ENCODE data around the gene MSRB1.

MSRB1 gene

GRCh38 chr16:1915732-1916639, 27.0 kb downstream of the MSRB1 start:
- no peak for TF ChIP-seq CTCF (conservative IDR thresholded peaks at IDR 0.05; ENCODE audit: low read depth, low read length)
- no peak overlapping the region for H3K4me3 ChIP-seq (ENCODE audit: low read length)
- no peak for DNase-seq (ENCODE audit: low read depth)

GRCh38 chr16:1914988-1915387, 28.0 kb downstream of the MSRB1 start:
- no peak for TF ChIP-seq CTCF (conservative IDR thresholded peaks at IDR 0.05; ENCODE audit: low read depth, low read length)
- no peak for DNase-seq (ENCODE audit: low read depth)
- no peak overlapping the region for H3K4me3 ChIP-seq (ENCODE audit: low read length)

- no peak for DNase-seq (ENCODE audit: low read depth)
- H3K4me3 ChIP-seq (ENCODE audit: low read length): no peak overlapping the region
- TF ChIP-seq CTCF (conservative IDR thresholded peaks at IDR 0.05; ENCODE audit: low read depth, low read length): no peak
Measured at GRCh38 chr16:1914084-1914608, 28.9 kb downstream of the MSRB1 start.

- DNase-seq (ENCODE audit: low read depth): no peak
- TF ChIP-seq CTCF (conservative IDR thresholded peaks at IDR 0.05; ENCODE audit: low read depth, low read length): no peak
- no peak overlapping the region for H3K4me3 ChIP-seq (ENCODE audit: low read length)
Measured at GRCh38 chr16:1913327-1914083, 29.5 kb downstream of the MSRB1 start.

GRCh38 chr16:1912215-1912543, 30.8 kb downstream of the MSRB1 start:
- H3K4me3 ChIP-seq (ENCODE audit: low read length): no peak overlapping the region
- no peak for DNase-seq (ENCODE audit: low read depth)
- no peak for TF ChIP-seq CTCF (conservative IDR thresholded peaks at IDR 0.05; ENCODE audit: low read depth, low read length)

- DNase-seq (ENCODE audit: low read depth): no peak
- TF ChIP-seq CTCF (conservative IDR thresholded peaks at IDR 0.05; ENCODE audit: low read depth, low read length): no peak
- H3K4me3 ChIP-seq (ENCODE audit: low read length): no peak overlapping the region
Measured at GRCh38 chr16:1911467-1912214, 31.4 kb downstream of the MSRB1 start.

Measured in retinal pigment epithelial cell (primary cell).